Measurements from ENCODE around the gene ANKRD11. TPM values are rescaled to one million over a fixed set of nuclear protein-coding genes. Genes with fewer than 3 reads are reported as not detected.
"Not testable (repeated sequence)": the region's sequence is repeated elsewhere in the genome, so short reads cannot be mapped to it uniquely, and the experiment has no call there.

Gene ANKRD11
- total RNA-seq, 4 donors from 2014 or later = 67.0 to 107 (median 88.9) TPM

- peaks cover 0 to 92% of the 10 kb centered on the region in 2 donors for H3K36me3 ChIP-seq
- WGBS, 2 donors (ENCODE audit: low coverage in 1 of 2) = 90 to 93% methylated on average over 3 to 6 of the region's 27 CpGs
- ATAC-seq = no peak
- H3K4me1 ChIP-seq = no peaks in the 10 kb centered on the region
- no peaks in the 10 kb centered on the region for H3K9me3 ChIP-seq
- no peaks in the 10 kb centered on the region for H3K27me3 ChIP-seq
- no peak overlapping the region for H3K4me3 ChIP-seq
- TF ChIP-seq POLR2AphosphoS5 (IDR thresholded peaks at IDR 0.05) (no peak), POLR2A (IDR thresholded peaks at IDR 0.05) (no peak), EP300 (IDR thresholded peaks at IDR 0.05) (no peak), CTCF (IDR thresholded peaks at IDR 0.05) (no peak)
- peak overlapping the region in 2 of 4 donors; percentile 25 to 31 for H3K27ac ChIP-seq
Observed at GRCh38 chr16:89269805-89270665, 220.3 kb downstream of the ANKRD11 start.

- TF ChIP-seq CTCF (IDR thresholded peaks at IDR 0.05) = no peak
- no peak for TF ChIP-seq EP300 (IDR thresholded peaks at IDR 0.05)
- TF ChIP-seq POLR2A (IDR thresholded peaks at IDR 0.05) = no peak
- Histone ChIP-seq H3K36me3 (peaks cover 0 to 90% of the 10 kb centered on the region in 2 donors), H3K27ac (peak overlapping the region in 3 of 4 donors; percentile 14 to 59 (median 28)), H3K4me3 (no peak overlapping the region), H3K9me3 (no peaks in the 10 kb centered on the region), H3K4me1 (no peaks in the 10 kb centered on the region), H3K27me3 (no peaks in the 10 kb centered on the region)
- peak; percentile 76 for ATAC-seq
- WGBS, 2 donors (ENCODE audit: low coverage in 1 of 2) = 72 to 73% methylated on average over 6 to 12 of the region's 14 CpGs
Observed at GRCh38 chr16:89268987-89269735, 221.2 kb downstream of the ANKRD11 start.

- TF ChIP-seq EP300 (IDR thresholded peaks at IDR 0.05) (no peak), POLR2AphosphoS5 (IDR thresholded peaks at IDR 0.05) (no peak), POLR2A (IDR thresholded peaks at IDR 0.05) (no peak), CTCF (IDR thresholded peaks at IDR 0.05) (no peak)
- Histone ChIP-seq H3K4me1 (no peaks in the 10 kb centered on the region), H3K4me3 (no peak overlapping the region), H3K27me3 (no peaks in the 10 kb centered on the region), H3K9me3 (no peaks in the 10 kb centered on the region), H3K36me3 (peaks cover 0 to 84% of the 10 kb centered on the region in 2 donors), H3K27ac (peak overlapping the region in 3 of 4 donors; percentile 14 to 59 (median 28))
- peak; percentile 9 for ATAC-seq
- 88% methylated on average over 5 of the region's 19 CpGs; no CpG with 5 or more reads in 1 of the 2 donors for WGBS, 2 donors (ENCODE audit: low coverage in 1 of 2)
Observed at GRCh38 chr16:89268585-89268984, 221.8 kb downstream of the ANKRD11 start.

- H3K36me3 ChIP-seq = peaks cover 0 to 76% of the 10 kb centered on the region in 2 donors
- not testable (repeated sequence) for H3K27me3 ChIP-seq, H3K4me1 ChIP-seq, ATAC-seq, H3K9me3 ChIP-seq, H3K4me3 ChIP-seq, H3K27ac ChIP-seq
- WGBS, 2 donors (ENCODE audit: low coverage in 1 of 2) = 80 to 100% methylated on average over 1 to 2 of the region's 15 CpGs
Observed at GRCh38 chr16:89267746-89268145, 222.6 kb downstream of the ANKRD11 start.

GRCh38 chr16:89266521-89267134 is 223.7 kb downstream of the ANKRD11 start:
- Histone ChIP-seq H3K9me3 (no peaks in the 10 kb centered on the region), H3K4me1 (no peaks in the 10 kb centered on the region), H3K36me3 (peaks cover 0 to 65% of the 10 kb centered on the region in 2 donors), H3K27me3 (no peaks in the 10 kb centered on the region), H3K27ac (no peak overlapping the region), H3K4me3 (no peak overlapping the region)
- TF ChIP-seq CTCF (IDR thresholded peaks at IDR 0.05) = no peak
- TF ChIP-seq POLR2A (IDR thresholded peaks at IDR 0.05) = no peak
- no peak for TF ChIP-seq POLR2AphosphoS5 (IDR thresholded peaks at IDR 0.05)
- no peak for TF ChIP-seq EP300 (IDR thresholded peaks at IDR 0.05)
- ATAC-seq = no peak
- 68 to 94% methylated on average over 3 of the region's 17 CpGs for WGBS, 2 donors (ENCODE audit: low coverage in 1 of 2)
